ENCODE results near the gene S100A13. TPM values are rescaled to one million over a fixed set of nuclear protein-coding genes. Genes with fewer than 3 reads are reported as not detected.

The S100A13 gene
- polyA plus RNA-seq, 1 experiment, result 310 TPM

Other genes with a start within 250 kb of the S100A13 start
- gene S100A8, start 236.4 kb downstream of the S100A13 start, polyA plus RNA-seq (2011; rRNA removed), result not detected in 2 replicates
- not detected in 2 replicates for gene S100A7A, start 211.0 kb downstream of the S100A13 start, polyA plus RNA-seq (2011; rRNA removed)
- not detected in 2 replicates for gene S100A7, start 166.9 kb downstream of the S100A13 start, polyA plus RNA-seq (2011; rRNA removed)
- 1,379 and 2,089 TPM in 2 replicates for gene S100A6, start 91.5 kb downstream of the S100A13 start, polyA plus RNA-seq (2011; rRNA removed)
- gene S100A5, start 86.6 kb downstream of the S100A13 start, polyA plus RNA-seq (2011; rRNA removed), result 0.25 and 0.42 TPM in 2 replicates
- 20.0 and 20.7 TPM in 2 replicates for gene S100A4, start 81.7 kb downstream of the S100A13 start, polyA plus RNA-seq (2011; rRNA removed)
- 1.8 and 3.2 TPM in 2 replicates for gene S100A3, start 78.2 kb downstream of the S100A13 start, polyA plus RNA-seq (2011; rRNA removed)
- 3.9 and 5.2 TPM in 2 replicates for gene S100A2, start 61.7 kb downstream of the S100A13 start, polyA plus RNA-seq (2011; rRNA removed)
- gene S100A16, start 14.4 kb downstream of the S100A13 start, polyA plus RNA-seq (2011; rRNA removed), result 224 and 256 TPM in 2 replicates
- 0.09 TPM in 1 of 2 replicates, not detected in the other for gene S100A14, start 11.2 kb downstream of the S100A13 start, polyA plus RNA-seq (2011; rRNA removed)
- gene S100A1, start 929 bp upstream of the S100A13 start, polyA plus RNA-seq (2011; rRNA removed), result 0.21 and 0.31 TPM in 2 replicates
- 49.2 and 59.5 TPM in 2 replicates for gene CHTOP, start 6.6 kb upstream of the S100A13 start, polyA plus RNA-seq (2011; rRNA removed)
- gene SNAPIN, start 31.2 kb upstream of the S100A13 start, polyA plus RNA-seq (2011; rRNA removed), result 54.1 and 56.8 TPM in 2 replicates
- 308 and 326 TPM in 2 replicates for gene ILF2, start 43.5 kb upstream of the S100A13 start, polyA plus RNA-seq (2011; rRNA removed)
- 0.02 TPM in 1 of 2 replicates, not detected in the other for gene NPR1, start 51.2 kb upstream of the S100A13 start, polyA plus RNA-seq (2011; rRNA removed)
- gene INTS3, start 100.5 kb upstream of the S100A13 start, polyA plus RNA-seq (2011; rRNA removed), result 44.5 and 45.1 TPM in 2 replicates
- gene SLC27A3, start 147.9 kb upstream of the S100A13 start, polyA plus RNA-seq (2011; rRNA removed), result 9.9 and 14.3 TPM in 2 replicates

All from AG04450 (cell line).